Measurements from ENCODE around the gene NSMCE4A. TPM values are rescaled to one million over a fixed set of nuclear protein-coding genes. Genes with fewer than 3 reads are reported as not detected.

NSMCE4A gene
- total RNA-seq, 1 experiment from 2014 or later = 46.3 TPM

- Histone ChIP-seq H3K79me2 (ENCODE audit: low read length) (no peaks in the 10 kb centered on the region), H2AFZ (ENCODE audit: low read length) (no peak overlapping the region), H3K4me2 (ENCODE audit: low read length) (no peak overlapping the region), H3K27me3 (ENCODE audit: low read length) (no peaks in the 10 kb centered on the region), H3K36me3 (ENCODE audit: low read depth, low read length) (no peaks in the 10 kb centered on the region), H3K9me3 (ENCODE audit: low read length) (no peaks in the 10 kb centered on the region), H3K9ac (ENCODE audit: low read length) (no peak overlapping the region), H3K4me1 (ENCODE audit: insufficient read depth, low read length) (peaks cover 10% of the 10 kb centered on the region), H4K20me1 (ENCODE audit: low read length) (no peaks in the 10 kb centered on the region), H3F3A (ENCODE audit: low read length, unreplicated experiment) (no peaks in the 10 kb centered on the region), H3K27ac (ENCODE audit: low read length) (no peak overlapping the region), H3K9me2 (replicated peaks; ENCODE audit: low read length) (no peaks in the 10 kb centered on the region), H3K4me3 (ENCODE audit: low read length) (no peak overlapping the region)
- ATAC-seq = no peak
- ChIA-PET CTCF (no interaction called here), POLR2A (ENCODE audit: unreplicated experiment) (no interaction called here)
- no peak for DNase-seq
- BruUV-seq (replicated peaks) = no TSS peak
- intact Hi-C loops (cut with micrococcal nuclease) = no loop called here
- TF ChIP-seq CTCF (conservative IDR thresholded peaks at IDR 0.05; ENCODE audit: low read depth, low read length) = no peak
- no peak for TF ChIP-seq EZH2phosphoT487 (IDR thresholded peaks at IDR 0.05; ENCODE audit: borderline replicate concordance, low read length)
- TF ChIP-seq EZH2 (IDR thresholded peaks at IDR 0.05; ENCODE audit: low read length, unreplicated experiment) = no peak
Measured at GRCh38 chr10:122014652-122015248, 39.7 kb upstream of the NSMCE4A start.

GRCh38 chr10:122013311-122013780, 38.3 kb upstream of the NSMCE4A start:
- POLR2A ChIA-PET (ENCODE audit: unreplicated experiment) = no interaction called here
- CTCF ChIA-PET = no interaction called here

More at GRCh38 chr10:122013311-122013780, 38.3 kb upstream of the NSMCE4A start:
- Histone ChIP-seq H3K4me3 (ENCODE audit: low read length) (no peak overlapping the region), H3F3A (ENCODE audit: low read length, unreplicated experiment) (no peaks in the 10 kb centered on the region), H3K27ac (ENCODE audit: low read length) (no peak overlapping the region), H3K4me1 (ENCODE audit: insufficient read depth, low read length) (peaks cover 4% of the 10 kb centered on the region), H2AFZ (ENCODE audit: low read length) (no peak overlapping the region), H3K27me3 (ENCODE audit: low read length) (no peaks in the 10 kb centered on the region), H3K36me3 (ENCODE audit: low read depth, low read length) (no peaks in the 10 kb centered on the region), H4K20me1 (ENCODE audit: low read length) (no peaks in the 10 kb centered on the region), H3K79me2 (ENCODE audit: low read length) (no peaks in the 10 kb centered on the region), H3K9me2 (replicated peaks; ENCODE audit: low read length) (no peaks in the 10 kb centered on the region), H3K9me3 (ENCODE audit: low read length) (no peaks in the 10 kb centered on the region), H3K4me2 (ENCODE audit: low read length) (no peak overlapping the region), H3K9ac (ENCODE audit: low read length) (no peak overlapping the region)
- no TSS peak for BruUV-seq (replicated peaks)
- intact Hi-C loops (cut with micrococcal nuclease) = no loop called here
- no peak for DNase-seq
- TF ChIP-seq CTCF (conservative IDR thresholded peaks at IDR 0.05; ENCODE audit: low read depth, low read length) (no peak), EZH2 (IDR thresholded peaks at IDR 0.05; ENCODE audit: low read length, unreplicated experiment) (no peak), EZH2phosphoT487 (IDR thresholded peaks at IDR 0.05; ENCODE audit: borderline replicate concordance, low read length) (no peak)
- no peak for ATAC-seq

All from PC-3 (cell line).